HG02798 (cell line): ENCODE results near the gene WDR35.

Experiments
- ATAC-seq: cut with Tn5 transposase; IDR thresholded peaks from one replicate; pipeline ENCODE4 v1.9.1; 2021; ENCODE audit warnings: mild to moderate bottlenecking; ENCODE audit not compliant: unreplicated experiment, poor library complexity

Gene WDR35

GRCh38 chr2:19989667-19990415 is at the start of gene WDR35:
Gene WDR35, minus strand, starts transcription at chr2:19990105. Its CDS starts 90 bp downstream, at chr2:19990015.
- ATAC-seq, result peak; percentile 96

GRCh38 chr2:20037660-20038059 is 47.8 kb upstream of the WDR35 start:
- ATAC-seq, result no peak

- ATAC-seq, result no peak
Measured at GRCh38 chr2:20035955-20036666, 46.2 kb upstream of the WDR35 start.

GRCh38 chr2:20034821-20035220 is 44.9 kb upstream of the WDR35 start:
- ATAC-seq, result no peak

GRCh38 chr2:20034218-20034617 is 44.3 kb upstream of the WDR35 start:
- no peak for ATAC-seq

DNA sequence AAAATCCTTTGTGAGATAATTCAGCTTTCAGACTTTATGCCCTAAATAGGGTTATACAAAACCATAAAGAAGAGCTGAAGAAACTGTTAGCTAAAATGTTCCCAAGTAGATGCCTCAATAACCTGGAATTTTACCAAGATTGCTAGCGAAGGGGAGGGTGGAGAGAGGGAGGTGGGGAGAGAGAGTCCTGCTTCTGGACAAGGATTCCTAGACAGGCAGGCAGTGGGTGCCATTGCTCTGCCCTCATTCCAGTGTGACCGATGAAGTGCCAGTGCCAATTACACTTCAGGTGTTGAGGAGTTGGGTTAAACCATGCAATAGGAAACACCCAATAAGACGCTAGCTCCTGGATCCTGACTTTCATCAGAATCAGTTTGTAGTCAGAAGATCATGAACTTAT is 43.4 kb upstream of the WDR35 start:
- no peak for ATAC-seq

DNA sequence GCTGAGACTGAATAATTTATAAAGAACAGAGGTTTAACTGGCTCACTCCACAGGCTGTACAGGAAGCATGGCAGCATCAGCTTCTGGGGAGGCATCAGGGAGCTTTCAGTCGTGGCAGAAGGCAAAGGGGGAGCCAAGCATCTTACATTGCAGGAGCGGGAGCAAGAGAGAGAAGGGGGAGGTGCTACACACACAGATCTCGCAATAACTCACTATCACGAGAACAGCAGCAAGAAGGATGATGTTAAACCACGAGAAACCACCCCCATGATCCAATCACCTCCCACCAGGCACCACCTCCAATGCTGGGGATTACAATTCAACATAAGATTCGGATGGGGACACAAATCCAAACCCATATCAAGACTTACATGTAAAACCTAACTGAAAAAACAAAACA is 40.3 kb upstream of the WDR35 start:
- ATAC-seq, result no peak

- ATAC-seq, result no peak
Measured at GRCh38 chr2:20027705-20028434, 38.0 kb upstream of the WDR35 start.

DNA sequence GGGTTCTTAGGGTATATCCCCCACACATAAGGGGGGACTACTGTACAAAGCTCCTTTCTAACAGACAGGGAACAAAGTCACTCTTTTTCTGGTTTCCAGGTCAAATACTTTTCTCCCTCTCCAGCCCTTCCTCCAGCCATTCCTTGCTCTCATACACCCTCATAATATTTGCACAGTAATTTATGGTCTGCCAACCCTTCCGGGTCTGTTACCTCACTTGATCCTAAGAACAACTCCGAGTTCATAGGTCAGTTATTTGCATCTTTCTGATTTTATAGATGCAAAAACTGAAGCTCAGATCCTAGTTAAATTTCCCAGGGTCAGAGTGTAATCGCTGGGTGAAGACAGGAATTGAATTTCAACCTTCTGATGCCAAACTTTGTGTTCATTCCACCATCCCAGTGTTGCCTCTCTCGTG is 37.4 kb upstream of the WDR35 start:
- no peak for ATAC-seq

DNA sequence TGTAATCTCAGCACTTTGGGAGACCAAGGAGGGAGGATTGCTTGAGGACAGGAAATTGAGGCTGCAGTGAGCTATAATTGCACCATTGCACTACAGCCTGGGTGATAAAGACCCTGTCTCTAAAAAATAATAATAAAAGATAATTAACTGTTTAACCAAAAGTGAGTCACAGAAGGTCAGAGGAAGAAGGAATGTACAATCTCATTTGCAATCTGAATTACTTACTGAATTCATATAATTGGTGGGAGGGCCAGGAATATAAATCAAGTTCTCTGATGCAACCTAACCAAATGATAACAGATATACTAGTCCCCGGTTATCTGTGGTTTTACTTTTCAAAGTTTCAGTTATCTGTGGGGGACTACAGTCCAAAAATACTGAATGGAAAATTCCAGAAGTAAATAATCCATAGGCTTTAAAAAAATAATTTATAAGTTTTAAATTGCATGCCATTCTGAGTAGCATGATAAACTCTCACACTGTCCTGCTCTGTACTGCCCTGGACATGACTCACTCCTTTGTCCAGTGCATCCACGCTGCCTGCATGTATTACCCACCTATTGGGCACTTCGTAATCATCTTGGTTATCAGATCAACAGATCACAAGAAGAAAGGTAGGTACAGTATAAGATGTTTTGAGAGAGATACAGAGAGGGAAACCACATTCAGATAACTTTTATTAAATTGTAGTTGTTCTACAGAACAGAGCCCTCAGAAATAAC is 35.3 kb upstream of the WDR35 start:
- no peak for ATAC-seq

DNA sequence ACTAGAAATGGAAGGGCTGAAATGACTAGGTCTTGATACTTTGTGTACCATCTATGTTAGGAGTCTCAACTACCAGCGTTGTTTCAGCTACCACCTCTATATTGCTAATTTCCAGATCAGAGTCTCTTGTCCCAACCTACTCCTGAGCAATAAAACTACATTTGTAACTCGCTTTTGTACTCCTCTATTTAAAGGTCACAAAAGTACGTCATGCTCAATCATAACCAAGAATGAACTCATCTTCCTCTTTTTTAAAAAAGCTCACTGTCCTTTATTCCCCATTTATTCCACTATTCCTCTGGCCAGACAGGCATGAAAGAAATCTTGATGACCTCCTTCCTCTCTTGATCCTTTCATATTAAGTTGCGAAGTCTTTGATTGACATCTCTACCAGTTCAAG is 33.8 kb upstream of the WDR35 start:
- ATAC-seq, result no peak

DNA sequence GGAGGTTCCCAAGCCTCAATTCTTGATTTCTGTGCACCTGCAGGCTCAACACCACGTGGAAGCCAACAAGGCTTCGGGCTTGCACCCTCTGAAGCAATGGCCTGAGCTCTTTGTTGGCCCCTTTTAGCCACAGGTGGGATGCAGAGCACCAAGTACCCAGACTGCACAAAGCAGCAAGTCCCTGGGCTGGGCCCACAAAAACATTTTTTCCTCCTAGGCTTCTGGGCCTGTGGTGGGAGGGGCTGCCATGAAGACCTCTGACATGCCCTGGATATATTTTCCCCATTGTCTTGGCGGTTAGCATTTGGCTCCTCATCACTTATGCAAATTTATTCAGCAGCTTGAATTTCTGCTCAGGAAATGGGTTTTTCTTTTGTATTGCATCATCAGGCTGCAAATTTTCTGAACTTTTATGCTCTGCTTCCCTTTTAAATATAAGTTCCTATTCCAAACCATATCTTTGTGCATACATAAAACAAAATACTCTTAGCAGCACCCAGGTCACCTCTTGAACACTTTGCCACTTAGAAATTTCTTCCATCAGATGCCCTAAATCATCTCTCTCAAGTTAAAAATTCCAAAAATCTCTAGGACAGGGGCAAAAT is 31.6 kb upstream of the WDR35 start:
- no peak for ATAC-seq

DNA sequence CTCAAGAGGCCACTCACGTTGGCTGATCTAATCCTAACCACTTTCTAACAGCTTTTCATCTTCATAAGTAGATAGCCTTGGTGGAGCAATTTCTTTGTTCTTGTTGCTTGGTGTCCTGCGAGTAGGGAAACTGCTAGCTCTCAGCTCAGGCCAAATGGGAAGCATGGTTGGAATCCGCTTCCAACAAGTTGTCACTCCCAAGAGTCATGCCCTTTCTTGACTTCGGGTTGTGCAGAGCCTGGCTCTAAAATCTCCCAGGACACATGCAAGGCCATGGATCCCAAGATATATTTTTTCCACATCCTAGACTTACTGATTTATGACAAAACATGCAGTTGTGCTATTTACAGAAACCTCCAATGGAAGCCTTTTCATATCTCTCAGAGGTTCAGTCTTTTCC is 29.8 kb upstream of the WDR35 start:
- ATAC-seq, result no peak

- ATAC-seq, result no peak
Measured at GRCh38 chr2:20018601-20019152, 28.8 kb upstream of the WDR35 start.

DNA sequence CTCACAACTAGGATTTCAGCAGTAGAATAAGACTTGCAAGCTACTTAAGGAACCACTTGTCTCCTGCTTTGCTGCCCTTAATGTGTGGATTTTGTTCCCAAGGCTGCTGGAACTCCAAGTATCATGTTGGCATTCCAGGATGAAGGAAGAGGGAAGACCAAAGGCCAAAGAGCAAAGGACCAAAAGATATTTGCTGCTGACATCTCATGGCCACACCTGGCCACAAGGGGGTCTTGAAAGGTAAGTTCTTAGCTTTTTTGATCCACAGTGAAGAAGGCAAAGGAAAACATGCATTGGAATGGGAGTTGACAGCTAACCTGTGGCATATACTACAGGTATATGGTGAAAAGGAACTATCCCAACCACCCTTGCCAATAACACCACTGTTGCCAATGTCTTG is 26.4 kb upstream of the WDR35 start:
- ATAC-seq, result no peak

DNA sequence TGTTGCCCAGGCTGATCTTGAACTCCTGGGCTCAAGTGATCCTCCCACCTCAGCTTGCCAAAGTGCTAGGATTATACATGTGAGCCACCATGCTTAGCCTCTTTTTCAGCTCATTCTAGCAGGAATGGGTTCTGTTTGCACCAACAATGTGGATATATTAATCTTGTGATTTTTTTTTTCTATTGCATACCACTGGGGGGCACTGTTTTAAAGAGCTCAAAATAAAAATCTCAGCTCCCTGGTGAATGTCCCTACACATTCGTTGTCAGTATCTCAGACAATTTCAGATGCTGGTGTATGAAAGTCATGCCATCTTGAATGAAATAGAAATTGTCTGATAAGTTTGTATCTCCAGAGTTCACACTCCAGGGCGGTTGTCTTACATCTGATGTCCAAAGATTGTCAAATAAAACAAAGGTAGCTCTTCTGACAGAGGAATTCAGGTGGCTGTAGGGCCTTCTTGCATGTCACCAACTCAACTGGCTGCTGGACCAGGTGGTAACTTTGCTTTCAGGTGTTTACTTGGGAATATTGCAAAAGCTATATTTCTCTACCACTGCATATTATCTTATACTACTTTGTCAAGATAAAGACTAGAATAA is 25.7 kb upstream of the WDR35 start:
- no peak for ATAC-seq

DNA sequence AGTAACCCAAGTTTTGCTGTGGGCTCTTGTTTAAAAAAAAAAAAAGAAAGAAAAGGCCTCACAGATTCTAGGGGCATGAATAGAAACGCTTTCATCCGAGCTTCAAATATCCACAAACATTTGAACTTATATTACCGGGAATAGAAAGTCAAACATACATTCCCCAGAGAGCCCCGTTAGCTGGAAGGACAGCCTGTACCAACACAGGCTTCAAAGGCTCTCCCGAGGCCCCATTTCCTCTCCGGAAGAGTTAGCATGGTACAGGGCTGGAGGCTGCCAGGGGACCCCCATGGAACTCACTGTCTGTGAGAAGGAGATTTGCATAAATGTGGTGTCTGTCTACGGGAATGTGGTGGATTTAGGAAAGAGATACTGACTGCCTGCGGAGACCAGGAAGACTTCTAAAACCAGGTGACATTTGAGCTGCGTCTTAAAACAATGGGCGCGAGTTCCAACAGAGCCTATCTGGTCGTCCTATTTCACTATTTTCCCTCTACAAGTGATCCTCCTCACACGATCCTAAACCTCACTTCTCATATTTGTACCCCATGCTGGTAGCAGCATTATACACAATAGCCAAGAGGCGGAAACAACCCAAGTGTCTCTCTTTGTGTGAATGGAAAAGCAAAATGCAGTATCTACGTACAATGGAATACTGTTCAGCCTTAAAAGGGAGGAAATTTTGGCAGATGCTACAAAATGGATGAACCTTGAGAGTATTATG is 23.4 kb upstream of the WDR35 start:
- no peak for ATAC-seq

- no peak for ATAC-seq
Measured at GRCh38 chr2:20012282-20013125, 22.6 kb upstream of the WDR35 start, which contains the start of gene MATN3. Gene MATN3, minus strand, starts transcription at chr2:20012668. Its CDS starts 37 bp downstream, at chr2:20012631.
